ENCODE data around the gene S100A2. TPM values are rescaled to one million over a fixed set of nuclear protein-coding genes. Genes with fewer than 3 reads are reported as not detected.
A peak's percentile ranks its signal among the peaks of the same experiment; 100 is the strongest.

S100A2 gene
- polyA plus RNA-seq, 2 of the 4 experiments (the other 2 are of a cell fraction) = 5.1 to 15.9 TPM

- no peak for TF ChIP-seq CHD4 (IDR thresholded peaks at IDR 0.05; ENCODE audit: borderline replicate concordance)
- TF ChIP-seq FOXS1 (CRISPR knock-in tag; IDR thresholded peaks at IDR 0.05) = peak; percentile 44
- peak; percentile 54; the same call in 2 of the 3 replicates for TF ChIP-seq SMC3 (IDR thresholded peaks at IDR 0.05)
- TF ChIP-seq RCOR1 (IDR thresholded peaks at IDR 0.05; ENCODE audit: low read depth, low read length) = no peak
- no peak for TF ChIP-seq CBX8 (IDR thresholded peaks at IDR 0.05)
- peak; percentile 60; the same call in 1 of the 2 replicates for TF ChIP-seq E2F6 (IDR thresholded peaks at IDR 0.05; ENCODE audit: borderline replicate concordance, low read depth)
- TF ChIP-seq HDAC2 (IDR thresholded peaks at IDR 0.05) = no peak
- TF ChIP-seq POLR2AphosphoS2 (conservative IDR thresholded peaks at IDR 0.05; ENCODE audit: low read length) = no peak
- TF ChIP-seq GATA3 (IDR thresholded peaks at IDR 0.05; ENCODE audit: borderline replicate concordance) = peak; percentile 94
- TF ChIP-seq MAX (IDR thresholded peaks at IDR 0.05) = peak; percentile 90
- TF ChIP-seq HMGXB4 (CRISPR knock-in tag; IDR thresholded peaks at IDR 0.05; ENCODE audit: borderline replicate concordance) = no peak
- TF ChIP-seq TP53 (CRISPR knock-in tag; IDR thresholded peaks at IDR 0.05) = peak; percentile 50; the same call in 1 of the 2 replicates
- TF ChIP-seq MAZ (IDR thresholded peaks at IDR 0.05; ENCODE audit: borderline replicate concordance, low read depth, low read length) = no peak
- no peak for TF ChIP-seq NR3C1 (IDR thresholded peaks at IDR 0.05)
- no peak for TF ChIP-seq RFX5 (IDR thresholded peaks at IDR 0.05)
- no peak for TF ChIP-seq SREBF2 (IDR thresholded peaks at IDR 0.05)
- TF ChIP-seq KDM1A (IDR thresholded peaks at IDR 0.05; ENCODE audit: low read depth) = no peak
- TF ChIP-seq HOXA7 (CRISPR knock-in tag; IDR thresholded peaks at IDR 0.05) = no peak
- TF ChIP-seq ZC3H11A (IDR thresholded peaks at IDR 0.05) = no peak
- 0 out of 2 replicates have a peak, but pooled peaks have one; percentile 2 for TF ChIP-seq MYC (IDR thresholded peaks at IDR 0.05; ENCODE audit: borderline replicate concordance, low read length)
- TF ChIP-seq HES2 (IDR thresholded peaks at IDR 0.05) = no peak
- no peak for TF ChIP-seq ZFP36 (IDR thresholded peaks at IDR 0.05; ENCODE audit: borderline replicate concordance, partially characterized antibody)
- peak; percentile 97 for TF ChIP-seq JUNB (IDR thresholded peaks at IDR 0.05)
- TF ChIP-seq CBX2 (IDR thresholded peaks at IDR 0.05; ENCODE audit: borderline replicate concordance, low read depth) = no peak
- TF ChIP-seq PBX3 (IDR thresholded peaks at IDR 0.05) = peak; percentile 92
- no peak for TF ChIP-seq CTCF (IDR thresholded peaks at IDR 0.05)
- peak; percentile 91 to 97 for TF ChIP-seq JUN (IDR thresholded peaks at IDR 0.05)
- TF ChIP-seq POLR2A (IDR thresholded peaks at IDR 0.05; ENCODE audit: low read length) = no peak
- peak; percentile 81; the same call in 1 of the 2 replicates for TF ChIP-seq HOXB13 (CRISPR knock-in tag; IDR thresholded peaks at IDR 0.05; ENCODE audit: low read depth)
- no peak for TF ChIP-seq ELK1 (IDR thresholded peaks at IDR 0.05; ENCODE audit: low read depth, low read length)
- peak; percentile 68 for TF ChIP-seq CHD2 (IDR thresholded peaks at IDR 0.05; ENCODE audit: low read length, partially characterized antibody)
- peak; percentile 22; the same call in 1 of the 2 replicates for TF ChIP-seq NFE2L2 (conservative IDR thresholded peaks at IDR 0.05; ENCODE audit: low read length)
- 0 out of 2 replicates have a peak, but pooled peaks have one; percentile 53 for TF ChIP-seq NPAS2 (CRISPR knock-in tag; IDR thresholded peaks at IDR 0.05; ENCODE audit: borderline replicate concordance)
Measured at GRCh38 chr1:153566414-153567371, 1.0 kb upstream of the S100A2 start (continued).

Measured in A549 (cell line).